Glutamatergic neuron (in vitro differentiated cells): ENCODE data around the gene ELFN1. TPM values are rescaled to one million over a fixed set of nuclear protein-coding genes. Genes with fewer than 3 reads are reported as not detected.

Experiments
- DNase-seq: peaks from one replicate; pipeline ENCODE4 v3.0.0; 2022
- H3K27ac Mint-ChIP-seq: one replicate; pipeline ENCODE4 v1.8.0; 2020; ENCODE audit warnings: mild to moderate bottlenecking, mixed read lengths, inconsistent platforms; ENCODE audit not compliant: unreplicated experiment
- H3K27me3 Mint-ChIP-seq: one replicate; pipeline ENCODE4 v1.8.0; 2020; ENCODE audit warnings: mild to moderate bottlenecking, moderate library complexity, mixed read lengths, inconsistent platforms; ENCODE audit not compliant: unreplicated experiment
- H3K36me3 Mint-ChIP-seq: one replicate; pipeline ENCODE4 v1.8.0; 2020; ENCODE audit warnings: mild to moderate bottlenecking, mixed read lengths, inconsistent platforms; ENCODE audit not compliant: unreplicated experiment
- H3K4me1 Mint-ChIP-seq: one replicate; pipeline ENCODE4 v1.8.0; 2020; ENCODE audit warnings: mild to moderate bottlenecking, low read depth, mixed read lengths, inconsistent platforms; ENCODE audit not compliant: unreplicated experiment
- H3K4me3 Mint-ChIP-seq: one replicate; pipeline ENCODE4 v1.8.0; 2020; ENCODE audit warnings: mild to moderate bottlenecking, mixed read lengths, inconsistent platforms; ENCODE audit not compliant: unreplicated experiment
- H3K9me3 Mint-ChIP-seq: one replicate; pipeline ENCODE4 v1.8.0; 2020; ENCODE audit warnings: mild to moderate bottlenecking, moderate library complexity, mixed read lengths, inconsistent platforms; ENCODE audit not compliant: unreplicated experiment
- total RNA-seq: library from RNA; stranded (reverse); fragmentation: NEBNext Ultra II Directional; extraction: Animal tissue kit (Norgen Biotek cat#: 25700); gene quantifications from one replicate; pipeline ENCODE4 v1.2.1, GENCODE V29; 2021; ENCODE audit not compliant: unreplicated experiment
- TF ChIP-seq, protein P1 (sequence below): fragments of 200-600 bp; sonication (generic); IDR thresholded peaks from one replicate; pipeline ENCODE4 v1.5.0; 2021; ENCODE audit not compliant: partially characterized antibody, unreplicated experiment

The ELFN1 gene
- total RNA-seq, 1 donor from 2014 or later = 40.0 TPM

DNA sequence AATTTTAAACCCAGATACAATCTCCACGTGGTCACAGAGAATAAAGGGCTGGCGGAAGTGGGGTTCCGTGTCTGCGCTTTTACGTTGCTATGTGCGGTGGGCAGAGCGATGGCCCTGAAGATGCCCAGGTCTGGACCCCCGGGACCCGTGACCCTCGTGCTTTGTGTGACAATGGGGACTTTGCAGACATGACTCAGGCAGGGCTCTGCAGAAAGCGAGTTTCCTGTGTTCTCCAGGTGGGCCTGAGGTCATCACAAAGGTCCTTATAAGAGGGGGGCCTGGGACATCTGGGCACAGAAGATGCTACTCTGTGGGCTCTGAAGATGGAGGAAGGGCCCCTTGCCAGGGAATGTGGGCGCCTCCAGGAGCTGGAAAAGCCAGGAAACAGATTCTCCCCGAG lies 95.3 kb downstream of the ELFN1 start:
- TF ChIP-seq, protein P1, sequence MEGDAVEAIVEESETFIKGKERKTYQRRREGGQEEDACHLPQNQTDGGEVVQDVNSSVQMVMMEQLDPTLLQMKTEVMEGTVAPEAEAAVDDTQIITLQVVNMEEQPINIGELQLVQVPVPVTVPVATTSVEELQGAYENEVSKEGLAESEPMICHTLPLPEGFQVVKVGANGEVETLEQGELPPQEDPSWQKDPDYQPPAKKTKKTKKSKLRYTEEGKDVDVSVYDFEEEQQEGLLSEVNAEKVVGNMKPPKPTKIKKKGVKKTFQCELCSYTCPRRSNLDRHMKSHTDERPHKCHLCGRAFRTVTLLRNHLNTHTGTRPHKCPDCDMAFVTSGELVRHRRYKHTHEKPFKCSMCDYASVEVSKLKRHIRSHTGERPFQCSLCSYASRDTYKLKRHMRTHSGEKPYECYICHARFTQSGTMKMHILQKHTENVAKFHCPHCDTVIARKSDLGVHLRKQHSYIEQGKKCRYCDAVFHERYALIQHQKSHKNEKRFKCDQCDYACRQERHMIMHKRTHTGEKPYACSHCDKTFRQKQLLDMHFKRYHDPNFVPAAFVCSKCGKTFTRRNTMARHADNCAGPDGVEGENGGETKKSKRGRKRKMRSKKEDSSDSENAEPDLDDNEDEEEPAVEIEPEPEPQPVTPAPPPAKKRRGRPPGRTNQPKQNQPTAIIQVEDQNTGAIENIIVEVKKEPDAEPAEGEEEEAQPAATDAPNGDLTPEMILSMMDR = no peak
- Mint-ChIP-seq H3K4me1 (no peaks in the 10 kb centered on the region), H3K9me3 (peaks cover 7% of the 10 kb centered on the region), H3K27ac (no peak overlapping the region), H3K27me3 (peaks cover 2% of the 10 kb centered on the region), H3K36me3 (no peaks in the 10 kb centered on the region), H3K4me3 (no peak overlapping the region)
- no peak for DNase-seq

DNA sequence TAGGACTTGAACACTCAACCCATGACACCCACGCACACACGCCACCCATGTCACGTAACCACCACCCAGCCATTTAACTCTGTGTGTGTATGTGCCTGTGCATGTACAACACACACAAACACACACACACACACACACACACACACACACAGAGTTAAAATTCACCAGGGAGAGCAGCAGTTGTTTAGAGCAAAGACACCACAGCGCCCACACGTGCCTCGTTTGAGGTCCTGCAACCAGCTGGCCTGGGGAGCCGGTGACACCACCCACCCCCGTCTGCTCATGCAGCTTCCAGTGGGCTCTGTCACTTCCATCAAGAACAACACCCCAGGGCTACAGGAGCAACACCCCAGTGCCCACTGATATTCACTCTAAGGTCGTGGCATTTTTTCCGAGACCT lies 97.4 kb downstream of the ELFN1 start:
- TF ChIP-seq, protein P1 = peak; percentile 12
- peaks cover 2% of the 10 kb centered on the region for H3K9me3 Mint-ChIP-seq
- H3K36me3 Mint-ChIP-seq = no peaks in the 10 kb centered on the region
- H3K27ac Mint-ChIP-seq = no peak overlapping the region
- H3K4me1 Mint-ChIP-seq = no peaks in the 10 kb centered on the region
- no peak for DNase-seq
- H3K4me3 Mint-ChIP-seq = no peak overlapping the region
- no peaks in the 10 kb centered on the region for H3K27me3 Mint-ChIP-seq

DNA sequence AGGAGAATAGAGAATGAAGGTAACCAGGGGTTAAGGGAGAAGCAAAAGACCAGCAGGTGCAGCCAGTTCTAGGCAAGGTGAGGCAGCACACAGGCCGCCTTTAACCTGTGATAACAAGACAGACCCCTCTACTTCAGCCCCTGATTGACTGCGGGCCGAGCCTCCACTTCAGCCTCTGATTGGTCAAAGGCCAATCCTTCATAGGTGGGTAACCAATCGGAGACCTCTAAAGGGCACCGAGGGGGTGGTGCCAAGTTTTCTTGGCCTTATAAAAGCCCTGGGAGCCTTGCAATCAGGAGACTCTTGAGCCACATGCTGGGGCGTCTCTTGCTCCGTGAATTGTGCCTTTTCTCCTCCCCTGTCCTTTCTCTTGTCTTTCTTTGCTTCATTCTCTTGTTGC lies 98.8 kb downstream of the ELFN1 start:
- peaks cover 6% of the 10 kb centered on the region for H3K36me3 Mint-ChIP-seq
- TF ChIP-seq, protein P1 = no peak
- no peak for DNase-seq
- peaks cover 2% of the 10 kb centered on the region for H3K9me3 Mint-ChIP-seq
- H3K27me3 Mint-ChIP-seq = no peaks in the 10 kb centered on the region
- no peak overlapping the region for H3K27ac Mint-ChIP-seq
- H3K4me1 Mint-ChIP-seq = no peaks in the 10 kb centered on the region
- H3K4me3 Mint-ChIP-seq = no peak overlapping the region

DNA sequence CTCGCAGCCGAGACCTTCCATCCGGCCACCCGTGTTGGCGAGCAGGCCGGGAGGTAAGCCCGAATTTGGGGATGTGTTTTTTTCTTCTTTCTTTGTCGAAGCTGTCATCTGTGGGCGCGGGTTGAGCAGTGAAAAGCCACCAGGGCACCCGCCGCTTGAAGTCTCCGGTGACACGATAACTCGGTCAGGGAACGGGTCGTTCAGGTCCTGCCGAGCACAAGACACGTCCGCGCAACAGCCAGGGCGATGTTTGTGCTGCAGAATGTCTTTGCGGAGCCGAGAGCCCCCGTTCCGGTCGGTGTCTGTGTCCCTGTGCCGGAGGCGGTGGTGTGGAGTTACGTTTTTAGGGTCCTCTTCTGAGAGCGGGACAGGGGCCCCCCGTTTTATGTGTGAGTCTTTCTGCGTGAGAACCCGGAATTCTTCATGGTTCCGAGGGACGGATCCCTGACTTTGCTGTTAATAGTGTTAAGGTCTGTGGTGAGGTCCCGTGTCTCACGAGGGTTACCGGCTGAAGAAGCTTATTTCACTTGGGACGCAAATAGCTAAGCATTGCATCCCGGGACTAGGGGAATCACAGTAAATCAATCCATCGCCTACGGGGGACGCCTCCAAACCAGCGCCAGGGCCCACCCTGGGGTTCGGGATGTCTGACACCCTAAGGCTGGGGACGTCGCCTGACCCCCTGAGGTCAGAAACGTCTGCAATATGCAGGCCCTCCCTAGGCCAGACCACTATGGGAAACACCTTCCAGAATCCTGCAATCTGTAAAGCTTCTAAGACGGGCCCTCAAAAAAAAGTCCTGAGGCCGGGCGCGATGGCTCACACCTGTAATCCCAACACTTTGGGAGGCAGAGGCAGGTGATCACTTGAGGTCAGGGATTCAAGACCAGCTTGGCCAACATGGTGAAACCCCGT lies 99.5 kb downstream of the ELFN1 start:
- Mint-ChIP-seq H3K36me3 (peaks cover 6% of the 10 kb centered on the region), H3K27ac (no peak overlapping the region), H3K9me3 (peaks cover 2% of the 10 kb centered on the region), H3K4me1 (no peaks in the 10 kb centered on the region), H3K4me3 (no peak overlapping the region), H3K27me3 (no peaks in the 10 kb centered on the region)
- DNase-seq = no peak
- TF ChIP-seq, protein P1 = no peak

DNA sequence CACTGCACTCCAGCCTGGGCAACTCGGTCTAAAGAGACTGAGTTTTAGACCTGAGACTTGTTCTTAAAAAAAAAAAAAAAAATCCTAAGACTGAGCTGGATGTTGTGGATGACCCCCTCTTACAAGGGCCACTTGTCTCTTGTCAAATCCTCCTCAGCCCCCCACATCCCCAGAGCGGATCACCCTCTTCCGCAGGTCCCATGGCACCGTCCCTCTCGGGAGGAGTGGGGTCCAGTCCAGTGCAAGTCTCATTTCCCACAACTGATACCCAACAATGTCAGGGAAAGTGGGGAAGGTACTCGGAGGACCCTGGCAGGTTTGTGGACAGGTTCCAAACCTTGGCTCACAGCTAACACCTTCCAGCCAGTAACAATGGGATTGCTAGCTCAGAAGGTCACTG lies 100.3 kb downstream of the ELFN1 start:
- Mint-ChIP-seq H3K4me3 (no peak overlapping the region), H3K4me1 (no peaks in the 10 kb centered on the region), H3K36me3 (peaks cover 6% of the 10 kb centered on the region), H3K27me3 (no peaks in the 10 kb centered on the region), H3K27ac (peak overlapping the region; percentile 28), H3K9me3 (peaks cover 2% of the 10 kb centered on the region)
- TF ChIP-seq, protein P1 = no peak
- no peak for DNase-seq
